IMR-90 (cell line): Measurements from ENCODE around the gene ZNF653. TPM values are rescaled to one million over a fixed set of nuclear protein-coding genes. Genes with fewer than 3 reads are reported as not detected.

Source experiments
- ATAC-seq: fragments of 200-7000 bp; cut with Tn5 transposase; 2 replicates; pipeline ENCODE4 v1.9.1; 2020; ENCODE audit warnings: low read depth, mild to moderate bottlenecking, moderate library complexity
- BruUV-seq: library from RNA; stranded (reverse); fragments of 400-500 nt; replicated peaks from 2 replicates; lab custom pipeline; 2021; lab: Mats Ljungman, UMichigan
- CTCF ChIA-PET: fragments of 300-600 bp; formaldehyde crosslinking; extraction: SDS; loops from one replicate; lab custom pipeline; 2021; ENCODE audit warnings: antibody characterized with exemption; lab: Yijun Ruan, JAX
- POLR2A ChIA-PET: fragments of 300-600 bp; sonication (Branson Sonifier 250); formaldehyde crosslinking; loops from one replicate; lab custom pipeline; 2022; ENCODE audit warnings: antibody characterized with exemption; ENCODE audit not compliant: unreplicated experiment; lab: Charles Lee
- DNase-seq: peaks from one replicate; pipeline ENCODE4 v3.0.0; 2013
- H2AFZ ChIP-seq: replicated peaks from 2 replicates; pipeline ENCODE3; 2013; ENCODE audit warnings: low read length, mild to moderate bottlenecking; ENCODE audit not compliant: poor library complexity
- H2AK5ac ChIP-seq: 2 replicates; pipeline ENCODE4 v1.6.1; 2013; ENCODE audit warnings: low read depth, low read length, inconsistent platforms
- H2AK9ac ChIP-seq: replicated peaks from 2 replicates; pipeline ENCODE3; 2013; ENCODE audit warnings: mild to moderate bottlenecking, low read depth, low read length, moderate library complexity; ENCODE audit not compliant: poor library complexity
- H2BK120ac ChIP-seq: 2 replicates; pipeline ENCODE4 v1.6.1; 2013; ENCODE audit warnings: low read depth, low read length, inconsistent platforms
- H2BK15ac ChIP-seq: 3 replicates; pipeline ENCODE4 v1.6.1; 2013; ENCODE audit warnings: low read depth, low read length, inconsistent platforms
- H2BK20ac ChIP-seq: 2 replicates; pipeline ENCODE4 v1.6.1; 2013; ENCODE audit warnings: low read depth, mild to moderate bottlenecking, inconsistent platforms, low read length, moderate library complexity
- H2BK5ac ChIP-seq: 2 replicates; pipeline ENCODE4 v1.6.1; 2013; ENCODE audit warnings: mild to moderate bottlenecking, low read depth, low read length, inconsistent platforms; ENCODE audit not compliant: poor library complexity, severe bottlenecking
- H3K14ac ChIP-seq: replicated peaks from 2 replicates; pipeline ENCODE4 v1.6.1; 2013; ENCODE audit warnings: low read depth, low read length, inconsistent platforms
- H3K18ac ChIP-seq: 2 replicates; pipeline ENCODE4 v1.6.1; 2013; ENCODE audit warnings: low read depth, low read length, control low read depth
- H3K23ac ChIP-seq: 2 replicates; pipeline ENCODE4 v1.6.1; 2013; ENCODE audit warnings: low read depth, low read length, inconsistent platforms
- H3K27ac ChIP-seq: 2 replicates; pipeline ENCODE4 v1.5.1; 2013; ENCODE audit warnings: mild to moderate bottlenecking, control low read depth, low read length; ENCODE audit not compliant: insufficient read depth
- H3K27me3 ChIP-seq: 2 replicates; pipeline ENCODE4 v1.6.1; 2013; ENCODE audit warnings: low read length; ENCODE audit not compliant: control insufficient read depth, insufficient read depth
- H3K36me3 ChIP-seq: 2 replicates; pipeline ENCODE4 v1.6.1; 2013; ENCODE audit warnings: low read length, mixed read lengths; ENCODE audit not compliant: control insufficient read depth, insufficient read depth
- H3K4ac ChIP-seq: 2 replicates; pipeline ENCODE4 v1.6.1; 2013; ENCODE audit warnings: low read depth, low read length, inconsistent platforms
- H3K4me1 ChIP-seq: 2 replicates; pipeline ENCODE4 v1.6.1; 2013; ENCODE audit warnings: low read length, mixed read lengths; ENCODE audit not compliant: control insufficient read depth, insufficient read depth
- H3K4me2 ChIP-seq: 2 replicates; pipeline ENCODE4 v1.6.1; 2013; ENCODE audit warnings: low read depth, mild to moderate bottlenecking, control low read depth, low read length, moderate library complexity
- H3K4me3 ChIP-seq: 2 replicates; pipeline ENCODE4 v1.5.1; 2013; ENCODE audit warnings: low read depth, mild to moderate bottlenecking, control low read depth, low read length, moderate library complexity; ENCODE audit not compliant: insufficient read depth
- H3K56ac ChIP-seq: 2 replicates; pipeline ENCODE4 v1.6.1; 2013; ENCODE audit warnings: low read length, inconsistent platforms; ENCODE audit not compliant: insufficient read depth; ENCODE audit errors: extremely low read depth
- H3K79me1 ChIP-seq, 2 experiments: 2 replicates each; pipeline ENCODE4 v1.6.1; 2013; ENCODE audit warnings: low read length in 2 of 2, inconsistent platforms in 1 of 2, low read depth in 1 of 2
- H3K9ac ChIP-seq: 2 replicates; pipeline ENCODE4 v1.6.1; 2013; ENCODE audit warnings: low read depth, low read length, control low read depth
- H3K9me1 ChIP-seq: 2 replicates; pipeline ENCODE4 v1.6.1; 2013; ENCODE audit warnings: low read length, inconsistent platforms; ENCODE audit not compliant: insufficient read depth
- H3K9me3 ChIP-seq: 2 replicates; pipeline ENCODE4 v1.6.1; 2013; ENCODE audit warnings: low read length; ENCODE audit not compliant: control insufficient read depth, insufficient read depth
- H4K20me1 ChIP-seq: 2 replicates; pipeline ENCODE4 v1.6.1; 2013; ENCODE audit warnings: low read length, inconsistent platforms; ENCODE audit not compliant: insufficient read depth
- H4K5ac ChIP-seq: 2 replicates; pipeline ENCODE4 v1.6.1; 2013; ENCODE audit warnings: mild to moderate bottlenecking, low read depth, low read length, control low read depth
- H4K8ac ChIP-seq, 2 experiments: 2 replicates each; pipeline ENCODE4 v1.6.1; 2013; ENCODE audit warnings: low read depth in 2 of 2, low read length in 2 of 2, control low read depth in 1 of 2, inconsistent platforms in 1 of 2
- H4K91ac ChIP-seq: 2 replicates; pipeline ENCODE4 v1.6.1; 2013; ENCODE audit warnings: low read depth, low read length, inconsistent platforms; ENCODE audit not compliant: insufficient read depth
- CTCF ChIP-seq: conservative IDR thresholded peaks from 2 replicates; pipeline ENCODE4 v1.5.1; 2012; ENCODE audit warnings: mild to moderate bottlenecking, low read depth, low read length, improper control_type of control experiment
- ELK1 ChIP-seq: fragments of 150-350 bp; IDR thresholded peaks from 2 replicates; pipeline ENCODE4 v1.6.1; 2016; ENCODE audit warnings: low read depth, mild to moderate bottlenecking, low read length, moderate library complexity, borderline replicate concordance
- MAFK ChIP-seq: IDR thresholded peaks from 2 replicates; pipeline ENCODE4 v1.6.1; 2012; ENCODE audit warnings: low read depth, low read length, improper control_type of control experiment
- POLR2A ChIP-seq: IDR thresholded peaks from 2 replicates; pipeline ENCODE4 v1.6.1; 2012; ENCODE audit warnings: mild to moderate bottlenecking, low read depth, low read length
- RAD21 ChIP-seq: IDR thresholded peaks from 2 replicates; pipeline ENCODE4 v1.6.1; 2012; ENCODE audit warnings: low read length, improper control_type of control experiment
- WGBS, 2 experiments: methylation state at CpG; one replicate each; pipeline versions ENCODE4 v1.1.5 to v1.1.7; 2013; ENCODE audit warnings: missing lambda C conversion rate in 2 of 2; ENCODE audit not compliant: insufficient read length in 1 of 2; ENCODE audit errors: extremely low coverage in 2 of 2; 5-methylcytosine and 5-hydroxymethylcytosine counted together
- dilution Hi-C: fragments of 300-500 bp; cut with HindIII; formaldehyde crosslinking; loops from one replicate; pipeline ENCODE4 v1.14.3; 2018; ENCODE audit warnings: low sequenced_read_pairs; ENCODE audit not compliant: unreplicated experiment
- in situ Hi-C: fragments of 300-500 bp; cut with MboI; formaldehyde crosslinking; loops from 3 replicates; pipeline ENCODE4 v1.14.3; 2019; ENCODE audit warnings: low sequenced_read_pairs, inconsistent platforms, mixed read lengths
- intact Hi-C: fragments of 100-400 bp; cut with micrococcal nuclease; formaldehyde crosslinking; loops from 2 replicates; pipeline ENCODE4 v1.10.0; 2022
- polyA plus RNA-seq, 3 experiments: library from polyadenylated mRNA; depleted of rRNA; stranded (reverse); fragments of >200 nt; gene quantifications; 2 replicates each; pipeline ENCODE4 v1.2.3, GENCODE V29; 2012; ENCODE audit warnings: low replicate concordance in 1 of 3
- total RNA-seq: library from RNA; depleted of rRNA; stranded (reverse); fragments of >200 nt; gene quantifications from 2 replicates; pipeline ENCODE4 v1.2.3, GENCODE V29; 2012

ZNF653 gene
- total and polyA plus RNA-seq, 2 of the 4 experiments (the other 2 are of a cell fraction) = 3.9 to 9.0 TPM

GRCh38 chr19:11506967-11507366 lies 1.3 kb upstream of the ZNF653 start:
- 93% methylated on average over 3 of the region's 6 CpGs; no CpG with 5 or more reads in 1 of the 2 experiments for WGBS, 2 experiments
- POLR2A ChIA-PET = no interaction called here

More at GRCh38 chr19:11506967-11507366, 1.3 kb upstream of the ZNF653 start:
- Histone ChIP-seq H3K27ac (no peak overlapping the region), H3K9ac (no peak overlapping the region), H3K9me1 (peaks cover 4% of the 10 kb centered on the region), H2BK5ac (no peak overlapping the region), H3K4me2 (no peak overlapping the region), H3K4me1 (peaks cover 6% of the 10 kb centered on the region), H4K8ac (no peak overlapping the region; a peak in 1 of 4 replicates), H2BK20ac (no peak overlapping the region), H2AK5ac (no peak overlapping the region), H3K36me3 (peaks cover 4% of the 10 kb centered on the region), H3K4me3 (no peak overlapping the region), H2AK9ac (no peak overlapping the region), H3K14ac (no peak overlapping the region), H3K56ac (no peak overlapping the region), H3K4ac (no peak overlapping the region), H2BK120ac (no peak overlapping the region), H4K20me1 (no peaks in the 10 kb centered on the region), H3K79me1 (peaks cover 14 to 30% of the 10 kb centered on the region in 2 experiments; a peak in 3 of 4 replicates), H2AFZ (no peak overlapping the region), H3K9me3 (no peaks in the 10 kb centered on the region), H3K27me3 (no peaks in the 10 kb centered on the region), H2BK15ac (no peak overlapping the region), H3K18ac (no peak overlapping the region), H3K23ac (no peak overlapping the region), H4K91ac (no peak overlapping the region), H4K5ac (no peak overlapping the region)
- BruUV-seq = no TSS peak
- dilution Hi-C loops (no loop called here), intact Hi-C loops (no loop called here), in situ Hi-C loops (no loop called here)
- TF ChIP-seq POLR2A (no peak), CTCF (no peak), ELK1 (no peak), MAFK (no peak), RAD21 (no peak)
- CTCF ChIA-PET = no interaction called here
- DNase-seq (no peak), ATAC-seq (no peak)
